WI38 (cell line): ENCODE results near the gene GDF9.

ENCODE experiments used
- H3K4me3 ChIP-seq: 2 replicates; pipeline ENCODE4 v1.5.1; 2011; ENCODE audit warnings: low read depth, mild to moderate bottlenecking, control low read depth, low read length
- TF ChIP-seq, protein P1 (sequence below): IDR thresholded peaks from 2 replicates; pipeline ENCODE4 v1.5.1; 2012; ENCODE audit warnings: low read depth, mild to moderate bottlenecking, control low read depth, low read length

The GDF9 gene

GRCh38 chr5:132872788-132873118 is 6.5 kb upstream of the GDF9 start:
- TF ChIP-seq, protein P1, sequence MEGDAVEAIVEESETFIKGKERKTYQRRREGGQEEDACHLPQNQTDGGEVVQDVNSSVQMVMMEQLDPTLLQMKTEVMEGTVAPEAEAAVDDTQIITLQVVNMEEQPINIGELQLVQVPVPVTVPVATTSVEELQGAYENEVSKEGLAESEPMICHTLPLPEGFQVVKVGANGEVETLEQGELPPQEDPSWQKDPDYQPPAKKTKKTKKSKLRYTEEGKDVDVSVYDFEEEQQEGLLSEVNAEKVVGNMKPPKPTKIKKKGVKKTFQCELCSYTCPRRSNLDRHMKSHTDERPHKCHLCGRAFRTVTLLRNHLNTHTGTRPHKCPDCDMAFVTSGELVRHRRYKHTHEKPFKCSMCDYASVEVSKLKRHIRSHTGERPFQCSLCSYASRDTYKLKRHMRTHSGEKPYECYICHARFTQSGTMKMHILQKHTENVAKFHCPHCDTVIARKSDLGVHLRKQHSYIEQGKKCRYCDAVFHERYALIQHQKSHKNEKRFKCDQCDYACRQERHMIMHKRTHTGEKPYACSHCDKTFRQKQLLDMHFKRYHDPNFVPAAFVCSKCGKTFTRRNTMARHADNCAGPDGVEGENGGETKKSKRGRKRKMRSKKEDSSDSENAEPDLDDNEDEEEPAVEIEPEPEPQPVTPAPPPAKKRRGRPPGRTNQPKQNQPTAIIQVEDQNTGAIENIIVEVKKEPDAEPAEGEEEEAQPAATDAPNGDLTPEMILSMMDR = no peak
- H3K4me3 ChIP-seq = no peak overlapping the region

DNA sequence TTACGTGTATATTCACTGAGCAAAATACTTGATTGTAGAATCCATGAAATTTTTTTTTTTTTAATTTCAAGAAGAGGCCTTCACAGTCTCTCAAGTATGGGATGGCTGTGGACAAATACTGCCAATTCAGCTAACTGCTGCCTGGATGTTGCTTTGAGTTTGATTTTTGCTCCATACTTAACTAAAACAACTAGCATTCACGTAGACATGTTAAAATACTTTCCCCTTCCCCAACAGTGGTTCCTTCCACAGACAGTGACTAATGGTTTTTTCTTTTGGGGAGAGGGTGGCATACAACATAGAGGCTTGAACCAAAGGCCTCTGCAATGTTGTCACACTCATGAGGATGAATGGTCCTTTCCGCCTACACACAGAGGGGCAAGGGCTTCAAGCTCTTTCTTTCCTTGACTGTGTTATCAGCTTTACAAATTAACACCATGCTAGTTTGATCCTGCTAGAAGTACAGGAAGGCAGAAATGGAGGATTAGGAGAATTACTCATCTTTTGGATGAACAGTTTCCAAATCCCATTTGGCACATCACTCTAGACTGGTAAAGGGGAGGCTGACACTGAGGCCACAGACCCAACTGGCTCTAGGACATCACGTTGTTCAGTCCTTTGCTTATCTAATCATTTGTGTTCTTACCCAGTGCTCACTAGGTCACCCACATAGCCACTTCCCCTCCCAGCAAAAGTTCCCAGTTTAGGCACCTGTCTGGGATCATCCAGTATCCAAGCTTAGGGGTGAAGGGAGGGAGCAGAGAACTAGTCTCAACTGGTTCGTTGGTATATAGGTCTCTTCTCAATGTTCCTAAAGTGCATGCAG is 5.4 kb upstream of the GDF9 start:
- TF ChIP-seq, protein P1 = no peak
- H3K4me3 ChIP-seq = no peak overlapping the region

DNA sequence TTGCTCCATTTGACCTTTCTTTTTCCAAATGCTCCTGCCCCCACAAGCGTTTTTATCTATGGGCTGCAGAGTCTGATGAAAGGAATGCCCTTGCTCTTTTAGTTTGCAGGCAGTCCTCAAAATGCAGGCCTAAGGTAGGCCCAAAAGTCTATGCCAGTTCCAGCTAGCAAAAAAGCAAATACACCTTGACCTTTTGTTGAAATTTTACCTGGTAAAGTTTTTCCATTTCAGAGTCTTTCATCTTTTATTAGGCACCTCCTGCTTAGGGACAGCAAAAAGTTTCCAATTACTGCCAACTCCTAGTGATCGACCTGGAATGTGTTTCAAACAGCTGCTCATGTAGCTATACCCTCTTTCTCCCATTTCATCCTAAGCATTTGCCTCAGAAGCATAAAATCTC is 4.5 kb upstream of the GDF9 start:
- TF ChIP-seq, protein P1 = no peak
- no peak overlapping the region for H3K4me3 ChIP-seq

DNA sequence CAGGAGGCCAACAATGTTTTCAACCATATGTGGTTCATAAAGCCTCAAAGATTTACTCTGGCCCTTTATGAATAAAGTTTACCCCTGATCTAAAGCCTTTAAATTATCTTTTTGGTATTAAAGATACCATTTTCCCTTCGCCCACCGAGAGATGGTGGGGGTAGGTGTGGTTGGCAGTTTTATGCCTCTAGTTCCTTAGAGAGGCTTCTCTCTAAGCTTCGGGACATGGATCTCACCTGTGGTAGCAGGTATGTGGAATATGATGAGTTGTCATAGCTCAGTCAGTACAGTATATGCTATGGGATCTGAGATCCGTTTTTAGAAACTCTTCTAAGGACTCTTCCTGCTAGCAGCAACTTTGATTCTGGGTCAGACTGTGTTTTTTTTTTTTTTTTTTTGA is 2.5 kb upstream of the GDF9 start:
- no peak overlapping the region for H3K4me3 ChIP-seq
- TF ChIP-seq, protein P1 = no peak

- peak overlapping the region; percentile 94 for H3K4me3 ChIP-seq
- TF ChIP-seq, protein P1 = no peak
Measured at GRCh38 chr5:132867046-132867451, 780 bp upstream of the GDF9 start.

- peak overlapping the region; percentile 94 for H3K4me3 ChIP-seq
- TF ChIP-seq, protein P1 = no peak
Measured at GRCh38 chr5:132865668-132866341, 464 bp downstream of the GDF9 start.

GRCh38 chr5:132860742-132861141 is 5.5 kb downstream of the GDF9 start:
- no peak overlapping the region for H3K4me3 ChIP-seq
- TF ChIP-seq, protein P1 = no peak
